Measurements from ENCODE around the gene TMEM258. TPM values are rescaled to one million over a fixed set of nuclear protein-coding genes. Genes with fewer than 3 reads are reported as not detected.
A peak's percentile ranks its signal among the peaks of the same experiment; 100 is the strongest.

Gene TMEM258
- total and polyA plus RNA-seq, 2 donors = 148 to 161 TPM

DNA sequence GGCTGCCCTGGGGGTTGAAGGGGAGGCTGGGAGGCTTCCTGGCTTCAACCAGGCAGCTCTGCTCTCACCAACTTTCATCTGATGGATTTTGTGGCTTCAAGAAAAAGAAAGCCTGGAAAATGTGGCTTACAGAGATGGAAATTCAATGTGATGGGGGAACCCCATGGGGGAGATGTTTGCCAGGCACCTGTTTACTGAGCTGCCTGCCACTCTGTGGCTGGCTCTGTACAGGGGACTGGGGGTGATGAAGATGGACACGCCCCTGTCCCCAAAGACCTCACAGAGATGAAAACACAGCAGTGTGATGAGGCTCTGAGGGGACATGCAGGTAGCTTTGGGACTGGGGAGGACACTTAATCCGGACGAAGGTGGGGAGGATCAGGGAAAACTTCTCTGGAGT is 10.1 kb downstream of the TMEM258 start:
- Histone ChIP-seq H3K9me3 (ENCODE audit: control insufficient read depth in 2 of 2, insufficient read depth in 1 of 2, low read length in 1 of 2) (no peaks in the 10 kb centered on the region), H3K36me3 (ENCODE audit: control insufficient read depth in 2 of 2, insufficient read depth in 2 of 2, low read length in 1 of 2) (peaks cover 22 to 25% of the 10 kb centered on the region in 2 donors), H3K4me1 (ENCODE audit: control insufficient read depth in 2 of 2, insufficient read depth in 2 of 2, low read length in 2 of 2) (peaks cover 0 to 5% of the 10 kb centered on the region in 2 donors), H3K4me3 (ENCODE audit: low read length in 2 of 2) (no peak overlapping the region), H3K27ac (ENCODE audit: low read depth in 1 of 2, low read length in 1 of 2) (no peak overlapping the region), H3K27me3 (ENCODE audit: control insufficient read depth in 2 of 2, insufficient read depth in 1 of 2, low read length in 1 of 2) (peaks cover 0 to 18% of the 10 kb centered on the region in 2 donors)
- 98% methylated on average over 3 of the region's 3 CpGs for WGBS
- DNase-seq (ENCODE audit: low read depth in 6 of 9, low spot score in 9 of 9) = no peak

GRCh38 chr11:61781585-61781984 is 10.8 kb downstream of the TMEM258 start:
- Histone ChIP-seq H3K27ac (ENCODE audit: low read depth in 1 of 2, low read length in 1 of 2) (no peak overlapping the region), H3K4me3 (ENCODE audit: low read length in 2 of 2) (no peak overlapping the region), H3K36me3 (ENCODE audit: control insufficient read depth in 2 of 2, insufficient read depth in 2 of 2, low read length in 1 of 2) (peaks cover 15 to 18% of the 10 kb centered on the region in 2 donors), H3K4me1 (ENCODE audit: control insufficient read depth in 2 of 2, insufficient read depth in 2 of 2, low read length in 2 of 2) (peaks cover 4 to 5% of the 10 kb centered on the region in 2 donors), H3K27me3 (ENCODE audit: control insufficient read depth in 2 of 2, insufficient read depth in 1 of 2, low read length in 1 of 2) (peaks cover 2 to 24% of the 10 kb centered on the region in 2 donors), H3K9me3 (ENCODE audit: control insufficient read depth in 2 of 2, insufficient read depth in 1 of 2, low read length in 1 of 2) (no peaks in the 10 kb centered on the region)
- 92% methylated on average over 5 of the region's 5 CpGs for WGBS
- no peak for DNase-seq (ENCODE audit: low read depth in 6 of 9, low spot score in 9 of 9)

- DNase-seq (ENCODE audit: low read depth in 6 of 9, low spot score in 9 of 9) = no peak
- Histone ChIP-seq H3K4me3 (ENCODE audit: low read length in 2 of 2) (no peak overlapping the region), H3K9me3 (ENCODE audit: control insufficient read depth in 2 of 2, insufficient read depth in 1 of 2, low read length in 1 of 2) (no peaks in the 10 kb centered on the region), H3K4me1 (ENCODE audit: control insufficient read depth in 2 of 2, insufficient read depth in 2 of 2, low read length in 2 of 2) (peaks cover 4 to 5% of the 10 kb centered on the region in 2 donors), H3K27ac (ENCODE audit: low read depth in 1 of 2, low read length in 1 of 2) (no peak overlapping the region), H3K36me3 (ENCODE audit: control insufficient read depth in 2 of 2, insufficient read depth in 2 of 2, low read length in 1 of 2) (peaks cover 9% of the 10 kb centered on the region in 2 donors), H3K27me3 (ENCODE audit: control insufficient read depth in 2 of 2, insufficient read depth in 1 of 2, low read length in 1 of 2) (peaks cover 2 to 24% of the 10 kb centered on the region in 2 donors)
- WGBS = 93% methylated on average over 9 of the region's 9 CpGs
These were observed 11.7 kb downstream of the TMEM258 start for GRCh38 chr11:61780581-61781162.

GRCh38 chr11:61779666-61780525 is 12.5 kb downstream of the TMEM258 start:
- Histone ChIP-seq H3K27me3 (ENCODE audit: control insufficient read depth in 2 of 2, insufficient read depth in 1 of 2, low read length in 1 of 2) (peaks cover 2 to 24% of the 10 kb centered on the region in 2 donors), H3K9me3 (ENCODE audit: control insufficient read depth in 2 of 2, insufficient read depth in 1 of 2, low read length in 1 of 2) (no peaks in the 10 kb centered on the region), H3K27ac (ENCODE audit: low read depth in 1 of 2, low read length in 1 of 2) (no peak overlapping the region), H3K36me3 (ENCODE audit: control insufficient read depth in 2 of 2, insufficient read depth in 2 of 2, low read length in 1 of 2) (peaks cover 1 to 5% of the 10 kb centered on the region in 2 donors), H3K4me1 (ENCODE audit: control insufficient read depth in 2 of 2, insufficient read depth in 2 of 2, low read length in 2 of 2) (peaks cover 4 to 5% of the 10 kb centered on the region in 2 donors), H3K4me3 (ENCODE audit: low read length in 2 of 2) (no peak overlapping the region)
- DNase-seq (ENCODE audit: low read depth in 6 of 9, low spot score in 9 of 9) = no peak
- WGBS = 94% methylated on average over 14 of the region's 14 CpGs

GRCh38 chr11:61778920-61779650 is 13.3 kb downstream of the TMEM258 start:
- WGBS = 95% methylated on average over 24 of the region's 24 CpGs
- H3K9me3 ChIP-seq (ENCODE audit: control insufficient read depth in 2 of 2, insufficient read depth in 1 of 2, low read length in 1 of 2) = no peaks in the 10 kb centered on the region
- H3K4me3 ChIP-seq (ENCODE audit: low read length in 2 of 2) = no peak overlapping the region
- no peak for DNase-seq (ENCODE audit: low read depth in 6 of 9, low spot score in 9 of 9)
- H3K4me1 ChIP-seq (ENCODE audit: control insufficient read depth in 2 of 2, insufficient read depth in 2 of 2, low read length in 2 of 2) = peaks cover 4 to 5% of the 10 kb centered on the region in 2 donors
- peaks cover 2 to 24% of the 10 kb centered on the region in 2 donors for H3K27me3 ChIP-seq (ENCODE audit: control insufficient read depth in 2 of 2, insufficient read depth in 1 of 2, low read length in 1 of 2)
- H3K36me3 ChIP-seq (ENCODE audit: control insufficient read depth in 2 of 2, insufficient read depth in 2 of 2, low read length in 1 of 2) = no peaks in the 10 kb centered on the region
- H3K27ac ChIP-seq (ENCODE audit: low read depth in 1 of 2, low read length in 1 of 2) = no peak overlapping the region

GRCh38 chr11:61778357-61778886 is 14.0 kb downstream of the TMEM258 start:
- Histone ChIP-seq H3K27me3 (ENCODE audit: control insufficient read depth in 2 of 2, insufficient read depth in 1 of 2, low read length in 1 of 2) (peaks cover 2 to 24% of the 10 kb centered on the region in 2 donors), H3K36me3 (ENCODE audit: control insufficient read depth in 2 of 2, insufficient read depth in 2 of 2, low read length in 1 of 2) (no peaks in the 10 kb centered on the region), H3K4me1 (ENCODE audit: control insufficient read depth in 2 of 2, insufficient read depth in 2 of 2, low read length in 2 of 2) (peaks cover 4 to 5% of the 10 kb centered on the region in 2 donors), H3K27ac (ENCODE audit: low read depth in 1 of 2, low read length in 1 of 2) (no peak overlapping the region), H3K4me3 (ENCODE audit: low read length in 2 of 2) (no peak overlapping the region), H3K9me3 (ENCODE audit: control insufficient read depth in 2 of 2, insufficient read depth in 1 of 2, low read length in 1 of 2) (no peaks in the 10 kb centered on the region)
- WGBS = 95% methylated on average over 11 of the region's 11 CpGs
- DNase-seq (ENCODE audit: low read depth in 6 of 9, low spot score in 9 of 9) = no peak

GRCh38 chr11:61777234-61778090 is 14.9 kb downstream of the TMEM258 start:
- H3K27ac ChIP-seq (ENCODE audit: low read depth in 1 of 2, low read length in 1 of 2) = no peak overlapping the region
- no peaks in the 10 kb centered on the region for H3K9me3 ChIP-seq (ENCODE audit: control insufficient read depth in 2 of 2, insufficient read depth in 1 of 2, low read length in 1 of 2)
- H3K36me3 ChIP-seq (ENCODE audit: control insufficient read depth in 2 of 2, insufficient read depth in 2 of 2, low read length in 1 of 2) = no peaks in the 10 kb centered on the region
- H3K27me3 ChIP-seq (ENCODE audit: control insufficient read depth in 2 of 2, insufficient read depth in 1 of 2, low read length in 1 of 2) = peaks cover 2 to 24% of the 10 kb centered on the region in 2 donors
- WGBS = 25% methylated on average over 67 of the region's 67 CpGs
- peaks cover 4 to 9% of the 10 kb centered on the region in 2 donors for H3K4me1 ChIP-seq (ENCODE audit: control insufficient read depth in 2 of 2, insufficient read depth in 2 of 2, low read length in 2 of 2)
- peak in 3 of 9 donors; percentile 35 to 58 (median 43) for DNase-seq (ENCODE audit: low read depth in 6 of 9, low spot score in 9 of 9)
- H3K4me3 ChIP-seq (ENCODE audit: low read length in 2 of 2) = peak overlapping the region in 1 of 2 donors; percentile 36

DNA sequence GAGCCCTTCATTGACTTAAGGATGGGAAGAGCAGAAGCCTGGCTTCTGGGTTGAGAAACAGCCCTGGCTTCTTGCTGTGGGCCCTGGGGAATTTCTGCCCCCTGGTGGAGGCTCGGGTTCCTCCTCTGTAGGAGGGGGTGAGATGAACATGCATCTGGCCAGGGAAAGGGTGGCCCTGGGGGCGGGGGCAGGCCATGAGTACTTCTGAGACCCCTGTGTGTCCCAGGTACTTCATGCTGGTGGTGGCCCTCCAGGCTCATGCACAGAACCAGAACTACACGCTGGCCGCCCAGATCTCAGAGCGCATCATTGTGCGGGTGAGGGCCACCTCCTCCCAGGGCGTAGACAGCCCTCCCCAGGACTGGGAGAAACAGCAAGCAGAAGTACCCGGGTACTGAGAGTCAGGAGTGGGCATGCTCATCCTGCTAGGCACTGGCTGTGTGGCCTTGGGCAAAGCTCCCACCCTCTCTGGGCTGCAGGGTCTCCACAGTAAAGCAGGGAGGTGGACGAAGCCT is 15.8 kb downstream of the TMEM258 start:
- DNase-seq (ENCODE audit: low read depth in 6 of 9, low spot score in 9 of 9) = peak in 3 of 9 donors; percentile 43 to 62 (median 57)
- H3K4me1 ChIP-seq (ENCODE audit: control insufficient read depth in 2 of 2, insufficient read depth in 2 of 2, low read length in 2 of 2) = peaks cover 4 to 9% of the 10 kb centered on the region in 2 donors
- H3K9me3 ChIP-seq (ENCODE audit: control insufficient read depth in 2 of 2, insufficient read depth in 1 of 2, low read length in 1 of 2) = no peaks in the 10 kb centered on the region
- no peaks in the 10 kb centered on the region for H3K36me3 ChIP-seq (ENCODE audit: control insufficient read depth in 2 of 2, insufficient read depth in 2 of 2, low read length in 1 of 2)
- H3K27me3 ChIP-seq (ENCODE audit: control insufficient read depth in 2 of 2, insufficient read depth in 1 of 2, low read length in 1 of 2) = peaks cover 2 to 24% of the 10 kb centered on the region in 2 donors
- 74% methylated on average over 9 of the region's 9 CpGs for WGBS
- no peak overlapping the region for H3K27ac ChIP-seq (ENCODE audit: low read depth in 1 of 2, low read length in 1 of 2)
- no peak overlapping the region for H3K4me3 ChIP-seq (ENCODE audit: low read length in 2 of 2)
